HG03108 (cell line): ENCODE measurements around the gene PATL1.
A peak's percentile ranks its signal among the peaks of the same experiment; 100 is the strongest.
"Not testable (repeated sequence)": the region's sequence is repeated elsewhere in the genome, so short reads cannot be mapped to it uniquely, and the experiment has no call there.

Experiments used
- ATAC-seq: cut with Tn5 transposase; IDR thresholded peaks from one replicate; pipeline ENCODE4 v1.9.1; 2021; ENCODE audit warnings: moderate library complexity; ENCODE audit not compliant: unreplicated experiment

The PATL1 gene, protein sequence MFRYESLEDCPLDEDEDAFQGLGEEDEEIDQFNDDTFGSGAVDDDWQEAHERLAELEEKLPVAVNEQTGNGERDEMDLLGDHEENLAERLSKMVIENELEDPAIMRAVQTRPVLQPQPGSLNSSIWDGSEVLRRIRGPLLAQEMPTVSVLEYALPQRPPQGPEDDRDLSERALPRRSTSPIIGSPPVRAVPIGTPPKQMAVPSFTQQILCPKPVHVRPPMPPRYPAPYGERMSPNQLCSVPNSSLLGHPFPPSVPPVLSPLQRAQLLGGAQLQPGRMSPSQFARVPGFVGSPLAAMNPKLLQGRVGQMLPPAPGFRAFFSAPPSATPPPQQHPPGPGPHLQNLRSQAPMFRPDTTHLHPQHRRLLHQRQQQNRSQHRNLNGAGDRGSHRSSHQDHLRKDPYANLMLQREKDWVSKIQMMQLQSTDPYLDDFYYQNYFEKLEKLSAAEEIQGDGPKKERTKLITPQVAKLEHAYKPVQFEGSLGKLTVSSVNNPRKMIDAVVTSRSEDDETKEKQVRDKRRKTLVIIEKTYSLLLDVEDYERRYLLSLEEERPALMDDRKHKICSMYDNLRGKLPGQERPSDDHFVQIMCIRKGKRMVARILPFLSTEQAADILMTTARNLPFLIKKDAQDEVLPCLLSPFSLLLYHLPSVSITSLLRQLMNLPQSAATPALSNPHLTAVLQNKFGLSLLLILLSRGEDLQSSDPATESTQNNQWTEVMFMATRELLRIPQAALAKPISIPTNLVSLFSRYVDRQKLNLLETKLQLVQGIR

DNA sequence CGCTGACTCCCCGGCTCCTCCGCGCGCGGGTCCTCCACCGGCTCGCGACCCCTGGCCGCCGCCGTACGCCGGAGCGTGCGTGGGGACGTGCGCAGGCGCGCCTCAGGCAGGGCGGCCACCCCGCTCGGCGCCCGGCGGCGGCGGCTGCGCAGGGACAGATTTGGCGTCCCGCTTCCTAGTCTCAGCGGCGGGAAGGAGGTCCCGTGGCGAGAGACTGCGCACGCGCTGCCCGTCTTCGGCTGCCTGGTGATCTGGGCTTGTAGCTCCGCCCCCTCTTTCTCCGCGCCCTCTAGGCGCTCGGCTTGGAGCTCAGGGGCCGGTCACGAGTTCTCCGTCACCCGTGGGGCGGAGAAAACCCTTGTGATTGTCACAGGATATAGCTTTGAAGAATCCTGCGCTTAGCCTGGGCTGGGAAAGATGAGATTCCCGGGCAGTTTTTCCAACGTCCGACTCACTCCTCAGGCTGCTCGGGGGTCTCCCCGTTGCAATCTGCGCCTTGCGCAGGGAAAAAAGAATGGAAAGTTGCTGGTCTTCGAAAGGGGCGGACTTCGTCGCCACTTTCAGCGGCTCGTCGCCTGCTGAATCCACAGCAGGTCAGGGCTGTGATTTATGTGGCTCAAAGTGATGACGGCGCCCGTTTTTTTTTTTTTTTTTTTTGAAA is at the start of gene PATL1:
Gene PATL1 (minus strand): TSS at position 88 of the 661 bp plus-strand sequence. CDS start 142 bp downstream, outside the sequence.
- ATAC-seq, result peak; percentile 92

DNA sequence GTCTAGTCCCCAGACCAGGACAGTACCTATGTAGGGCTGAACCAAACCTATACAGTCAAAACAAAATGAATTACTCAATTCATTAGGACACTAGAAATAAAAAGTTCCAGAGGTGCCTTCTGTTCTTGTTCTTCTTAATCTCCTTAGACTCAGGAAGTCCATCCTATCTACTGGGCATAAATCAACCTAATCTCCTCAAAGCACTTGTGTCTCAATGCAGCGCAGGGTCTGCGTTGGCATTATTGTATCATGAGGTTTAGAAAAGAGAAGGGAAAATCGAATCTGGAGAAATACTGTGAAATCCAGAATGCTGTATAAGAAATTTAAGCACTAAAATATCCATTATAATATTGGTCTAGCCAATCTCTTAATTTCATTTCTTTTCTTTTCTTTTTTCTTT is 47.2 kb upstream of the PATL1 start:
- no peak for ATAC-seq

DNA sequence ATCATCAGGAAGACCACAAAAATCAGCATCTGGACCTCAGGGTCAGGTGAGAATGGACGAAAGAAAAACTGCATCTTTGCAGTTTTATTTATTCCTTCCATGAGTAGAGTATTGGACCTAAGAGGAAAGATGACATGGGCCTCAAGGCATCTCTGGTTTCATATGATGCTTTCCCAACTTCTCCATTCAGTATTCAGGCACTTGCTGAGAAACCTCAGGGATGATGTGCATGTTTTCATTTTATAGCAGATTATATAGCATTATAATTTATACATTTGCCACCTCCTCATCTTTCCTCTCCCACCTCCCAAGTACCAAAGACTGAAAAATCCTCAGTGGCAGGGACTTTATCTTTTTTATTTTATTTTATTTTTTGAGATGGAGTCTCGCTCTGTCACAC is 44.9 kb upstream of the PATL1 start, which contains the start of gene OR10V1:
Gene OR10V1 (minus strand): TSS at position 101 of the 400 bp plus-strand sequence. CDS start 0 bp downstream, at position 101.
- ATAC-seq, result no peak

GRCh38 chr11:59710136-59710847 is 41.5 kb upstream of the PATL1 start:
- no peak for ATAC-seq

- no peak for ATAC-seq
These were observed 39.7 kb upstream of the PATL1 start for GRCh38 chr11:59708537-59708936.

DNA sequence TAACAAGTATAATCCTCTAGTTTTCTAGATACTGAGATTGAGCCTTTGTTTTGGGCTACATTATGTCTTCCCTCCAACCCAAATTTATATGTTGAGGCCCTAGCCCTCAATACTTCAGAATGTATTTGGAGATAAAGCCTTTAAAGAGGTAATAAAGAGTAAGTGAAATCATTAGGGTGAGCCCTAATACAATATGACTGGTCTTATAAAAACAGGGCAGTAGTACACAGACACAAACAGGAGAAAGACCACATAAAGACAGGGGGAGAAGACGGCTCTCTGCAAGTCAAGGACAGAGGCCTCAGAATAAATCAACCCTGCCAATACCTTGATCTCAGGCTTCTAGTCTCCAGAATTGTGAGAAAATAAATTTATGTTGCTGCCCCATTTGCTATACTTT is 38.5 kb upstream of the PATL1 start:
- no peak for ATAC-seq

DNA sequence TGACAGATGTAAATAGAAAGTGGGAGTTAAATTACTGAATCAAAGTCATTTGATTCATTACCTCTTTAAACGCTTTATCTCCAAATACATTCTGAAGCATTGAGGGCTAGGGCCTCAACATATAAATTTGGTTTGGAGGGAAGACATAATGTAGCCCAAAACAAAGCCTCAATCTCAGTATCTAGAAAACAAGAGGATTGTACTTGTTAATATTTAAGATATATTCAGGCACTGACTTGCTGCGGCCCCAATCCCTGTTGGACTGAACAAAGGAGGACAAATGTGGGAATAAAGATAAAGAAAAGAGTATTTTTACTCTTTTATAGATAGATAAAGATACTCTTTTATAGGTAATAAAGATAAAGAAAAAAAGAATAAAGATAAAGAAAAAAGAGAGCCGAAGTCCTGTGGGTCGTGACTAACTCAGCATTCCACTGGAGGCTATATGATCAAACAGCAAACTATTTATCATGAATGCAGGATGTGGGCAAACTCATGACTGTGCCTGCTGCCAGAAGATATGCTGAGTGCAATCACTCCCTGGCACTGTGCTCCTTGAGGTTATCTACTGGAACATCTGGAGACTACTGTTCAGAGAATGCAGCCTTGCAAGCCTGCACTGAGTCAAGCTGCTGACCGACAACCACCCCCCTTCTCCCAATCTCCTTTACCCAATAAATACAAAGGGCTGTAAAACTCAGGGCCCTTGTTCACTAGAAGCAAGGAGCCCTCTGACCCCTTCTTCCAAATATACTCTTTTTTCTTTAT is 37.9 kb upstream of the PATL1 start:
- ATAC-seq, result no peak

GRCh38 chr11:59705294-59705693 is 36.5 kb upstream of the PATL1 start:
- no peak for ATAC-seq

- not testable (repeated sequence) for ATAC-seq
These were observed 34.7 kb upstream of the PATL1 start for GRCh38 chr11:59703515-59703914.

GRCh38 chr11:59700157-59700556 is 31.3 kb upstream of the PATL1 start:
- not testable (repeated sequence) for ATAC-seq

- ATAC-seq, result no peak
These were observed 29.7 kb upstream of the PATL1 start for GRCh38 chr11:59698506-59698905.

- ATAC-seq, result no peak
These were observed 24.1 kb upstream of the PATL1 start for GRCh38 chr11:59692915-59693314.

- ATAC-seq, result no peak
These were observed 22.3 kb upstream of the PATL1 start for GRCh38 chr11:59691156-59691555.

DNA sequence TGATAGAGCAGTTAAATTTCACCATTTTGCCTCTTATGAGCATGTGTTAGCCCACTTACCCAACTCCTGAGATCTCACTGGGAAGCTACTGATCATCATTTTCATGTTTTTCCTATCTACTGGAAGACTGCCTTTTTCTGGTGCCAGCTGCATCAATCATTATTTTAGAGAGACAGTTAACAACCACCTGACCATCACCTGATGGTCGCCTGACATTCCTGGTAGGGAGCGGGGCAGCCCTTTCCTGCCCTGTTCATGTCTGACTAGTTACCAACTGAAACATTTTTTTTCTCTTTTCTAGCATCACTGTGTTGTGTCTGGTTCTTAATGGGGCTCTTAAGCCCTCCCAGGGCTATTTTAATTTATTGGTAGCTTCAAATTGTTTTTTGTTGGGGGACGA is 20.2 kb upstream of the PATL1 start:
- no peak for ATAC-seq

DNA sequence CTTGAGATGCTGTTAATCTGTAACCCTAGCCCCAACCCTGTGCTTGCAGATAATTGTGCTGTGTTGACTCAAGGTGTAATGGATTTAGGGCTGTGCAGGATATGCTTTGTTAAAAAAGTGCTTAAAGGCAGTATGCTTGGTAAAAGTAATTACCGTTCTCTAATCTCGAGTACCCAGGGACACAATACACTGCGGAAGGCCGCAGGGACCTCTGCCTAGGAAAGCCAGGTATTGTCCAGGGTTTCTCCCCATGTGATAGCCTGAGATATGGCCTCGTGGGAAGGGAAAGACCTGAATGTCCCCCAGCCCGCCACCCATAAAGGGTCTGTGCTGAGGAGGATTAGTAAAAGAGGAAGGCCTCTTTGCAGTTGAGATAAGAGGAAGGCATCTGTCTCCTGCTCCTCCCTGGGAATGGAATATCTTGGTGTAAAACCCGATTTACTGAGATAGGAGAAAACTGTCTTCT is 12.5 kb upstream of the PATL1 start:
- ATAC-seq, result not testable (repeated sequence)

- ATAC-seq, result peak; percentile 79
These were observed 11.7 kb upstream of the PATL1 start for GRCh38 chr11:59680287-59681154.

- ATAC-seq, result no peak
These were observed 10.5 kb upstream of the PATL1 start for GRCh38 chr11:59679347-59679746.

- no peak for ATAC-seq
These were observed 10.0 kb upstream of the PATL1 start for GRCh38 chr11:59678813-59679165.
